GM15510 (cell line): ENCODE measurements around the gene ZNF473.

Experiments used
- POLR2A ChIP-seq: IDR thresholded peaks from 3 replicates; pipeline ENCODE4 v1.6.1; 2011; ENCODE audit warnings: borderline replicate concordance; ENCODE audit not compliant: insufficient read length; ENCODE audit errors: extremely low read depth

The ZNF473 gene

GRCh38 chr19:50026550-50026906, 723 bp downstream of the ZNF473 start:
- no peak for TF ChIP-seq POLR2A

- TF ChIP-seq POLR2A, result no peak
Measured at GRCh38 chr19:50030225-50030624, 4.4 kb downstream of the ZNF473 start.

GRCh38 chr19:50030937-50031336, 5.1 kb downstream of the ZNF473 start:
- no peak for TF ChIP-seq POLR2A

- TF ChIP-seq POLR2A, result no peak
Measured at GRCh38 chr19:50036908-50037307, 11.1 kb downstream of the ZNF473 start.

GRCh38 chr19:50039968-50040367, 14.2 kb downstream of the ZNF473 start:
- no peak for TF ChIP-seq POLR2A

DNA sequence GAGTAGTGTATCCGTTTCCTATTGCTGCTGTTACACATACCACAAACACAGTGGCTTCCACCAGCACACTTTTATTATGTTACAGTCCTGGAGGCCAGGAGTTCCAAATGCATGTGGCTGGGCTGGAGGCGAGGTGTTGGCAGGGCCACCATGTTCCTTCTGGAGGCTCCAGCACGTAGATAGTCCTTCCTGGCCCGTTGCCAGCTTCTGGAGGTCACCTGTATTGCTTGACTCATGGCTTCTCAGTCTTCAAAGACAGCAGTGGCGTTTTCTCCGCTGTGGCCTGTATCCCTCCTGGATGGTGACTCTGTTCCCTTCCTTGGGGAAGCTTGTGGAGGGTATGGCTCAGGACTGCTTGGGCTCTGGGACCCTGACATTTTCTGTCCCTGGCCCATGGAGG, 15.2 kb downstream of the ZNF473 start:
- no peak for TF ChIP-seq POLR2A

DNA sequence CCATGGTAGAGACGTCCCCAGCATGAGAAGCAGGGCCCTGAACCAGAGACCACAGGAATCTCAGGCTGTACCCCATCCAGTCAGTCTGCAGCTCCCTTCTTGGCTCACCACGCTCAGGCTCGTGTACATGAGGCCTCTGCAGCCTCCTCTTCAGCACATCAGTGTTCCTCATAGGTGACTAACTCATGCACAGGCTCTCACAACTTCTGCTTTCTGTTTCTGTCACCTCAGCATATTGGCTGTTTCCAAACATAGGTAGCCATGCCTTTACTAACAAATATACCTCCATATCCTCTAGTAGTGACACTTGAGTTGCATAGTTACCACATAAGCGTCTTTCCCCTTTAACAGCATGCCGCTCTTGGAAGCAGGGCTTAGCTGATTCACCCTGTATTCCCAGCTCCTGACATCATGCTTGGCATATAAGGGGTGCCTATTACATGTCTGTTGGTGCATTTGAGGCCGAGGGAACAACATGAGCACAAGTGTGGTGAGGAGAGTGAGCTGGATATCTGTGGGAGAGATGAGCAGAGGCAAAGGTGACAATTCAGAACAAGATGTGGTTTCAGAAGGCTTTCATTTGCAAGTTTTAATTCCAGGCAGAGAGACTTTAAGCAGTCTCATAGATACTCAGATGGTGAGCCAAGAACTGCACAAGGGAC, 16.7 kb downstream of the ZNF473 start:
- no peak for TF ChIP-seq POLR2A

GRCh38 chr19:50043967-50044366, 18.2 kb downstream of the ZNF473 start:
- TF ChIP-seq POLR2A, result no peak

GRCh38 chr19:50044922-50045321, 19.1 kb downstream of the ZNF473 start:
- TF ChIP-seq POLR2A, result no peak

- no peak for TF ChIP-seq POLR2A
Measured at GRCh38 chr19:50046649-50047503, 21.1 kb downstream of the ZNF473 start.

DNA sequence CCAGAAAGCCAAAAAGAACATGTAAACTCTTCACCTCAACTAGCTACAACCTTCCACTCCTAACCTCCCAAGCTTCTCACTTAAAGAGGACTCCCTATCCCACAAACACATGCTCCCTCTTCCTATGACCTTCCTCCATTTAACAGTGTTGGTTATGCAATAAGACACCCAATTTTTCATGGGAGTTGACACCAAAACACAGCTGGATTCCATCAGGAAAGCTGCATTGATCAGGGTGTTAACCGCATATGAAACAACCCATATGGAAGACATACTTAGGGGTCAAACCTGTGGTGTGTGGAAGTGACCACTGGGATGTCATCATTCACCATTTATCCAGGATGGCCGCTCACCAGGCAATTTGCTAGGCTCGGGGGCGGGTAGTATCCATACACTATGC, 21.9 kb downstream of the ZNF473 start:
- no peak for TF ChIP-seq POLR2A

GRCh38 chr19:50050406-50051227, 24.8 kb downstream of the ZNF473 start:
- no peak for TF ChIP-seq POLR2A

DNA sequence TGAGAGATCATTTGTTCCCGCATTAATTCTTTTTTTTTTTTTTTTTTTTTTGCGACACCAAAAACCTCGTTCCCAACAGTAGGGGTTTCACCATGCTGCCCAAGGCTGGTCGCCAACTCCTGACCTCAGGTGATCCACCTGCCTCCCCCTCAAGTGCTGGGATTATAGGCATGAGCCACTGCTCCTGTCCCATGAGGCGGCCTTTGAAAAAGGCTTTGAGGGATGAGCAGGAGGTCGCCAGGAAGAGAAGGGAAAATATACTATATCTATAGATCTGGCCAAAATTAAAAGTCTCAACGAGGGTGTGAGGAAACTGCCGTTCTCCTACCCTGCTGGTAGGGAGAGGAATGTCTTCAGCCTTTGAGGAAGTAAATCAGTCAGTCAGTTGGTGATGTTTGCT, 26.2 kb downstream of the ZNF473 start:
- no peak for TF ChIP-seq POLR2A

DNA sequence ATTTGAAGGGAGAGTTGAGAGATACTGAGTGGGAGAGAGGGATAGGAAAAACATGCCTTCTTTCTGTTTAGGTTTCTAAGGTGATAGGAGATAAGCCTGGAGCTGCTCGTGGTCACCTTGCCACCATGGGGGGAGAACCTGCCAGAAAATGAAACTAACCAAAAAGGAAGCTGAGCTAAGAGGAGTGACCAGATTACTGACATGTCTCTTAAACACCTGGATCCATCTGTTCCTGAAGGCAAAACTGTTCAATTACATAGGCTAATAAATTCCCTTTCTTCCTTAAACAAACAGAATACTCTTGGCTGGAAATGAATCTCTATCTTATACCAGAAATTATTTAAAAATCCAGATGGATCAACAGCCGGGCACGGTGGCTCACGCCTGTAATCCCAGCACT, 27.3 kb downstream of the ZNF473 start:
- TF ChIP-seq POLR2A, result no peak

DNA sequence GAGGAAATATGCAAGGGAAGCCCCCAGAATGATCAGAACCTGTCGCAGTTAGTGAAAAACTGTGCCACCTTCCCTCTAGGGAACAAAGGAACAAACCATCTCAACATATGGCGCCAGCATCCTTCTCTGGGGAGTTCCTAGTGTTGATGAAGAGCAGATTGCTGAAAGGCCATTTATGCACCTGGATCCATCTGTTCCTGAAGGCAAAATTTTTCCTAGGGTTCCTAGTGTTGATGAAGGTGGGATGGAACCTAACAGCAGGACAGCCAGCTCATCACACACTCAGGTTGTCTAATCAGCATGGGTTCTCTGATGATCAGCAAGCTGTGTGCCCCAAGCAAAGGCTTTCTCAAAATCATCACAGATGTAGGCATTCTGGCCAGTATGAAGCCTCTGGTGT, 32.6 kb downstream of the ZNF473 start:
- TF ChIP-seq POLR2A, result no peak

GRCh38 chr19:50059045-50059444, 33.2 kb downstream of the ZNF473 start:
- no peak for TF ChIP-seq POLR2A

- no peak for TF ChIP-seq POLR2A
Measured at GRCh38 chr19:50060107-50060506, 34.3 kb downstream of the ZNF473 start.
